Measurements from ENCODE around the gene RAF1. TPM values are rescaled to one million over a fixed set of nuclear protein-coding genes. Genes with fewer than 3 reads are reported as not detected.

RAF1 gene
- total RNA-seq, 1 experiment from 2014 or later, result 130 TPM

DNA sequence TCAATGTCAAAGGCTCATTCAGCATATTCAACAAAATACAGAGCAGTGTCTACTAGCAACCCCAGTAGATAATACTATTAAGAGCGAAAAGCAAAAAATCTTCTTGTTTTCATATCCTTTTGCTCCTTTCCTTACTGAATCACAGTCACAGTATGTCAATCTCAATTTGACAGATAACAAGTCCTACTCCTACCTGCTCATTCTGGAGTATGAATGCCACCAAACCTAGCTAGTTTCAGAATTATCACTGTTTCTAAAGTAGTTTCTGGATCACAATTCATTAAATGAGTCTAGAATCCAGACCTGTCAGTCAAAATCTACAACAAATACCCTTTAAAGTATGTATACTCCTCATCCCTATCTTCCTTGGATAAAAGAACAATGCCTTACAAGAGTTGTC lies 55.5 kb downstream of the RAF1 start:
- DNase-seq (ENCODE audit: low spot score), result no peak
- ChIA-PET POLR2A (ENCODE audit: low non-redundant PET) (no interaction called here), CTCF (no interaction called here)
- BruUV-seq (replicated peaks), result no TSS peak
- H3K36me3 ChIP-seq (ENCODE audit: insufficient read depth, low read length, poor library complexity, severe bottlenecking), result peaks cover 55% of the 10 kb centered on the region
- no peaks in the 10 kb centered on the region for H3K27me3 ChIP-seq (replicated peaks; ENCODE audit: insufficient read depth, low read depth, low read length, poor library complexity)
- no peaks in the 10 kb centered on the region for H3K9me3 ChIP-seq (ENCODE audit: low read depth, low read length, poor library complexity, severe bottlenecking)
- H3K4me3 ChIP-seq (ENCODE audit: low read depth, low read length, poor library complexity, severe bottlenecking), result no peak overlapping the region
- TF ChIP-seq, protein P1, sequence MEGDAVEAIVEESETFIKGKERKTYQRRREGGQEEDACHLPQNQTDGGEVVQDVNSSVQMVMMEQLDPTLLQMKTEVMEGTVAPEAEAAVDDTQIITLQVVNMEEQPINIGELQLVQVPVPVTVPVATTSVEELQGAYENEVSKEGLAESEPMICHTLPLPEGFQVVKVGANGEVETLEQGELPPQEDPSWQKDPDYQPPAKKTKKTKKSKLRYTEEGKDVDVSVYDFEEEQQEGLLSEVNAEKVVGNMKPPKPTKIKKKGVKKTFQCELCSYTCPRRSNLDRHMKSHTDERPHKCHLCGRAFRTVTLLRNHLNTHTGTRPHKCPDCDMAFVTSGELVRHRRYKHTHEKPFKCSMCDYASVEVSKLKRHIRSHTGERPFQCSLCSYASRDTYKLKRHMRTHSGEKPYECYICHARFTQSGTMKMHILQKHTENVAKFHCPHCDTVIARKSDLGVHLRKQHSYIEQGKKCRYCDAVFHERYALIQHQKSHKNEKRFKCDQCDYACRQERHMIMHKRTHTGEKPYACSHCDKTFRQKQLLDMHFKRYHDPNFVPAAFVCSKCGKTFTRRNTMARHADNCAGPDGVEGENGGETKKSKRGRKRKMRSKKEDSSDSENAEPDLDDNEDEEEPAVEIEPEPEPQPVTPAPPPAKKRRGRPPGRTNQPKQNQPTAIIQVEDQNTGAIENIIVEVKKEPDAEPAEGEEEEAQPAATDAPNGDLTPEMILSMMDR (conservative IDR thresholded peaks at IDR 0.05; ENCODE audit: low read depth, low read length), result no peak
- TF ChIP-seq EZH2 (IDR thresholded peaks at IDR 0.05; ENCODE audit: borderline replicate concordance, low read depth, low read length, poor library complexity, severe bottlenecking), result no peak
- H3K4me1 ChIP-seq (ENCODE audit: insufficient read depth, low read length, poor library complexity, severe bottlenecking), result no peaks in the 10 kb centered on the region
- intact Hi-C loops (cut with micrococcal nuclease; ENCODE audit: unreplicated experiment), result loop anchor here (10.0 kb wide), 1 partner anchor 286 kb away; no protein-coding TSS in a partner anchor
- no peak overlapping the region for H3K27ac ChIP-seq (ENCODE audit: low read depth, low read length, poor library complexity, severe bottlenecking)

DNA sequence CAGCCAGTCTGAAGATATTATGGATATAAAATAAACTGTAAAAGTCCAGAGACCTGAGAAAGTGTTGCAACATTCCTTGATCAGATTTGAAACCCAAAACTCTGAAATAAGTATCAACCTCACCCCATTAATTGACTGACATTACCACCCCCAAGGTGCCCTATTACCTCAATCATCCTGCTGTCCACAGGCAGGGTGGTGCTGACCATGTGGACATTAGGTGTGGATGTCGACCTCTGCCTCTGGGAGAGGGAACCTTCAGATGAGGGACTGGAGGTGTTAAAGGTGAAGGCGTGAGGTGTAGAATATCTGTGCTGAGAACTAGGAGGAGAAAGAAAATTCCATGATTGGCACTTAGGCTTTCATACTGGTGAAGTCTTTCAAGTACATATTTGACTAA lies 59.9 kb downstream of the RAF1 start:
- TF ChIP-seq, protein P1 (conservative IDR thresholded peaks at IDR 0.05; ENCODE audit: low read depth, low read length), result no peak
- TF ChIP-seq EZH2 (IDR thresholded peaks at IDR 0.05; ENCODE audit: borderline replicate concordance, low read depth, low read length, poor library complexity, severe bottlenecking), result no peak

DNA sequence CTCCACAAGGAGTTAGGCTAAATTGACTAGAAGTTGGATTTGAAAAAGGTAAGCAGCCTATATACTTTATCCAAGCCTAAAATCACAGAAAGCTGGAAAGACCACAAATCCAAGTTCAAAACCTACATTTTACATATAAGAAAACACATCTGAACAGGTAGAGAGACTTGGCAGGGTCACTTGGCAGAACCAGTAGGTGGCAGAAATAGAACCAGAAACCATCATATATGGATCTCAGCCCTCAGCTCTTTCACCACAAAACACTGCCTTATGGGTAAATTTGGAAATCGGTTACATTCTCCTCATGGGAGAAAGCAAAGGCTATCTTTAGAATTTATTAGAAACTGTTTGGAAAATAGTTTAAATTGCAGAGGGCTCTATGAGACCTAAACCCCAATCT lies 62.8 kb downstream of the RAF1 start:
- intact Hi-C loops (cut with micrococcal nuclease; ENCODE audit: unreplicated experiment), result loop anchor here (10.0 kb wide), 1 partner anchor 294 kb away; no protein-coding TSS in a partner anchor

More for the DNA sequence above, 59.9 kb downstream of the RAF1 start:
- no peak overlapping the region for H3K27ac ChIP-seq (ENCODE audit: low read depth, low read length, poor library complexity, severe bottlenecking)
- POLR2A ChIA-PET (ENCODE audit: low non-redundant PET), result no interaction called here
- no peak for DNase-seq (ENCODE audit: low spot score)
- CTCF ChIA-PET, result no interaction called here
- no peak overlapping the region for H3K4me3 ChIP-seq (ENCODE audit: low read depth, low read length, poor library complexity, severe bottlenecking)
- no TSS peak for BruUV-seq (replicated peaks)
- H3K9me3 ChIP-seq (ENCODE audit: low read depth, low read length, poor library complexity, severe bottlenecking), result no peaks in the 10 kb centered on the region
- no peaks in the 10 kb centered on the region for H3K27me3 ChIP-seq (replicated peaks; ENCODE audit: insufficient read depth, low read depth, low read length, poor library complexity)
- intact Hi-C loops (cut with micrococcal nuclease; ENCODE audit: unreplicated experiment), result loop anchor here (10.0 kb wide), 1 partner anchor 291 kb away; no protein-coding TSS in a partner anchor
- H3K36me3 ChIP-seq (ENCODE audit: insufficient read depth, low read length, poor library complexity, severe bottlenecking), result peaks cover 83% of the 10 kb centered on the region
- H3K4me1 ChIP-seq (ENCODE audit: insufficient read depth, low read length, poor library complexity, severe bottlenecking), result no peaks in the 10 kb centered on the region

More for the DNA sequence above, 62.8 kb downstream of the RAF1 start:
- TF ChIP-seq EZH2 (IDR thresholded peaks at IDR 0.05; ENCODE audit: borderline replicate concordance, low read depth, low read length, poor library complexity, severe bottlenecking), result no peak
- TF ChIP-seq, protein P1 (conservative IDR thresholded peaks at IDR 0.05; ENCODE audit: low read depth, low read length), result no peak
- Histone ChIP-seq H3K4me3 (ENCODE audit: low read depth, low read length, poor library complexity, severe bottlenecking) (no peak overlapping the region), H3K4me1 (ENCODE audit: insufficient read depth, low read length, poor library complexity, severe bottlenecking) (no peaks in the 10 kb centered on the region), H3K27me3 (replicated peaks; ENCODE audit: insufficient read depth, low read depth, low read length, poor library complexity) (no peaks in the 10 kb centered on the region), H3K36me3 (ENCODE audit: insufficient read depth, low read length, poor library complexity, severe bottlenecking) (peaks cover 79% of the 10 kb centered on the region), H3K9me3 (ENCODE audit: low read depth, low read length, poor library complexity, severe bottlenecking) (no peaks in the 10 kb centered on the region), H3K27ac (ENCODE audit: low read depth, low read length, poor library complexity, severe bottlenecking) (no peak overlapping the region)
- no TSS peak for BruUV-seq (replicated peaks)
- DNase-seq (ENCODE audit: low spot score), result no peak
- CTCF ChIA-PET, result no interaction called here
- POLR2A ChIA-PET (ENCODE audit: low non-redundant PET), result no interaction called here

Data from A673 (cell line).